Vagina (tissue), 2 donors: ENCODE measurements around the gene CACNA1C. TPM values are rescaled to one million over a fixed set of nuclear protein-coding genes. Genes with fewer than 3 reads are reported as not detected.

ENCODE experiments used
- DNase-seq, 2 donors: peaks; one replicate each; pipeline ENCODE4 v3.0.0-alpha.2; 2017; ENCODE audit errors: extremely low spot score in 2 of 2
- H3K27ac ChIP-seq: fragments of 200-600 bp; sonication (generic); one replicate; pipeline ENCODE4 v1.5.1; 2019
- H3K27me3 ChIP-seq: fragments of 200-600 bp; sonication (generic); one replicate; pipeline ENCODE4 v1.5.1; 2019
- H3K36me3 ChIP-seq, 2 donors: fragments of 200-600 bp; sonication (generic); one replicate each; pipeline ENCODE4 v1.5.1; 2017 to 2019
- H3K4me1 ChIP-seq: fragments of 200-600 bp; sonication (generic); one replicate; pipeline ENCODE4 v1.5.1; 2019
- H3K4me3 ChIP-seq, 2 donors: fragments of 200-600 bp; sonication (generic); 1 replicate in 1 of 2; 2 replicates in 1 of 2; pipeline ENCODE4 v1.5.1; 2016 to 2019
- H3K9me3 ChIP-seq: fragments of 200-600 bp; sonication (generic); one replicate; pipeline ENCODE4 v1.5.1; 2019
- POLR2A ChIP-seq, 2 donors: fragments of 450-650 bp; IDR thresholded peaks; one replicate each; pipeline ENCODE4 v1.6.1; 2017; ENCODE audit warnings: antibody characterized with exemption in 2 of 2, mild to moderate bottlenecking in 2 of 2, moderate library complexity in 2 of 2
- POLR2AphosphoS5 ChIP-seq, 2 donors: sonication (generic); formaldehyde crosslinking; IDR thresholded peaks; one replicate each; pipeline ENCODE4 v1.9.0; 2017; ENCODE audit warnings: antibody characterized with exemption in 2 of 2, mild to moderate bottlenecking in 2 of 2, low read depth in 1 of 2; ENCODE audit not compliant: insufficient read depth in 1 of 2
- intact Hi-C: fragments of 100-400 bp; cut with DNase I; formaldehyde crosslinking; loops from one replicate; pipeline ENCODE4 v1.15.1; 2023
- total RNA-seq: library from RNA; depleted of rRNA; stranded (reverse); fragments of >200 nt; gene quantifications from one replicate; pipeline ENCODE4 v1.2.3, GENCODE V29; 2016
- TF ChIP-seq, protein P1 (sequence below), 3 experiments: fragments of 450-650 bp in 2 of 3; fragments of 200-600 bp in 1 of 3; sonication (generic) in 1 of 3; IDR thresholded peaks; one replicate each; pipeline ENCODE4 v1.5.1; 2017 to 2019; ENCODE audit warnings: antibody characterized with exemption in 3 of 3, mild to moderate bottlenecking in 2 of 3, moderate library complexity in 2 of 3

Gene CACNA1C
- total RNA-seq, 1 donor from 2014 or later = 9.8 TPM

DNA sequence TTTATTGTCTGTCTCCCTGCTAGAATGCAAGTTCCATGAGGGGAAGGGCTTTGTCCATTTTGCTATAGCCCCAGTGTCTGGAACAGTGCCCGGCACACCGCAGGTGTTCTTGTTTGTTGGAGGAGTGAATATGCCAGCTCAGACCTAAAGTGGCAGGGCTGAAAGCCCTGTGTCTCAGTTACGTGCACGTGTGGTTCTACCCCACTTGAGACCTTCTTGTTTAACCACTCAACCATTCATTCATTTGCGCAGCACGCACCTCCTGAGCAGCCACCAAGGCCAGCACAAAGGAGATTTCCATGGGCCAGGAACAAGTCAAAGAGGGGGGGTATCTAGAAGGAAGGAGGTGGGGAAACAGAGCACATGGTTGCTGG is 404.0 kb downstream of the CACNA1C start:
- Histone ChIP-seq H3K4me3 (no peak overlapping the region), H3K36me3 (no peaks in the 10 kb centered on the region)
- no peak for DNase-seq

DNA sequence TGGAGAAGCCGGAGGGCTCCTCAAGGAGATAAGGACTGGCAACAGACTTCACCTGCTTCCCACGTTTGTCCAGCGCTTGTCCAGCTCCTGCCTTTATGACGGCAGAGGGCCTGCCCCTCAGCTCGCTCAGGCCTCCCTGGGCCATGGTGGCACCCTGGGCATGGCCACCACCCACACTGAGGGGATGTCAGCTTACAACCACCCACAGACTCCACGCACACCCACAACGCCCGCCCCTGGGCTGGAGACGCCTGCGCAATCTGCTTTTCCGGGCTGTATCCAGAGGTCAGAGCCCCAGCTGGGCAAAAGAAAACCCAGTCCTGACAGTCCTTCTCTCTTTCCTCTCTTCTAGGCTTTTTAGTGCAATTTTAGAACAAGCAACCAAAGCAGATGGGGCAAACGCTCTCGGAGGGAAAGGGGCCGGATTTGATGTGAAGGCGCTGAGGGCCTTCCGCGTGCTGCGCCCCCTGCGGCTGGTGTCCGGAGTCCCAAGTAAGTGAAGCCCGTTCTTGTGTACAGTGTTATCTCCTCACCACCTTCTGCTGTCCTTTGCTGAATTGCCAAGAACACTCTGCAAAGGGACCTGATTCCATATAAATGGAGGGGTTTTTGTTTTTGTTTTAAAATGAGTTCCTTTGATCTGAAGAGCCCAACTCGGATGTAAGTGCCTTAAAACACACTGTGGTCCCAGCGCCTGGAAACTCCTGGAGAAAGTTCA is 404.6 kb downstream of the CACNA1C start:
- Histone ChIP-seq H3K9me3 (no peaks in the 10 kb centered on the region), H3K4me3 (no peak overlapping the region), H3K27me3 (no peaks in the 10 kb centered on the region), H3K36me3 (no peaks in the 10 kb centered on the region), H3K27ac (no peak overlapping the region), H3K4me1 (no peaks in the 10 kb centered on the region)
- DNase-seq = no peak
- TF ChIP-seq POLR2AphosphoS5 (IDR thresholded peaks at IDR 0.05; ENCODE audit: insufficient read depth in 1 of 2, low read depth in 1 of 2) (no peak), POLR2A (IDR thresholded peaks at IDR 0.05) (no peak)
- TF ChIP-seq, protein P1, sequence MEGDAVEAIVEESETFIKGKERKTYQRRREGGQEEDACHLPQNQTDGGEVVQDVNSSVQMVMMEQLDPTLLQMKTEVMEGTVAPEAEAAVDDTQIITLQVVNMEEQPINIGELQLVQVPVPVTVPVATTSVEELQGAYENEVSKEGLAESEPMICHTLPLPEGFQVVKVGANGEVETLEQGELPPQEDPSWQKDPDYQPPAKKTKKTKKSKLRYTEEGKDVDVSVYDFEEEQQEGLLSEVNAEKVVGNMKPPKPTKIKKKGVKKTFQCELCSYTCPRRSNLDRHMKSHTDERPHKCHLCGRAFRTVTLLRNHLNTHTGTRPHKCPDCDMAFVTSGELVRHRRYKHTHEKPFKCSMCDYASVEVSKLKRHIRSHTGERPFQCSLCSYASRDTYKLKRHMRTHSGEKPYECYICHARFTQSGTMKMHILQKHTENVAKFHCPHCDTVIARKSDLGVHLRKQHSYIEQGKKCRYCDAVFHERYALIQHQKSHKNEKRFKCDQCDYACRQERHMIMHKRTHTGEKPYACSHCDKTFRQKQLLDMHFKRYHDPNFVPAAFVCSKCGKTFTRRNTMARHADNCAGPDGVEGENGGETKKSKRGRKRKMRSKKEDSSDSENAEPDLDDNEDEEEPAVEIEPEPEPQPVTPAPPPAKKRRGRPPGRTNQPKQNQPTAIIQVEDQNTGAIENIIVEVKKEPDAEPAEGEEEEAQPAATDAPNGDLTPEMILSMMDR (IDR thresholded peaks at IDR 0.05) = no peak
- intact Hi-C loops = no loop called here

More for the DNA sequence above, 404.0 kb downstream of the CACNA1C start:
- TF ChIP-seq, protein P1 (IDR thresholded peaks at IDR 0.05) = no peak
- no peak for TF ChIP-seq POLR2A (IDR thresholded peaks at IDR 0.05)
- no peak for TF ChIP-seq POLR2AphosphoS5 (IDR thresholded peaks at IDR 0.05; ENCODE audit: insufficient read depth in 1 of 2, low read depth in 1 of 2)
- Histone ChIP-seq H3K4me1 (no peaks in the 10 kb centered on the region), H3K27ac (no peak overlapping the region), H3K27me3 (no peaks in the 10 kb centered on the region), H3K9me3 (no peaks in the 10 kb centered on the region)
- intact Hi-C loops = no loop called here

DNA sequence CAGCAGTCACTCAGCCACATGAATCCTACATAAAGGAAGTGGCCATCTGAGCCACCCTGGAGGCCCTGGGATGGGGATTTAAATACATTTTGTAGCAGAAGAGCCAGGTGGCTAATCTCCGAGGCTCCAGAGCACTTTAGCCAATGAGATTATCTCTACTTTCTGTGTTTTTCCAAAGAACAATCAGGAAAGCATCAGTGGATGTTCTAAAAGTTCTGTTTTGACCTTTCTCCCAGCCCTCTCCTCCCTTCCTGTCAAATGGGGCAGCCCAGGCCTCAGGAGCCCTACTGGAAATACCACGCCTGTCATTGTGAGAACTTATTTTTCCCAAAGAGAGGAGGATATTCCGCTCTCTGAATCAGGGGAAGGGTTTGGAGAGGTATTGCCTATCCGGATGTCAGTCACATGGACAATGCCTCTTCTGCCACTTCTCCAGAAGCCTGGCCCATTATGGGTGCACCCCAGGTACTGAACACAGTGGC is 405.2 kb downstream of the CACNA1C start:
- intact Hi-C loops = no loop called here
- Histone ChIP-seq H3K9me3 (no peaks in the 10 kb centered on the region), H3K27ac (no peak overlapping the region), H3K4me3 (no peak overlapping the region), H3K27me3 (no peaks in the 10 kb centered on the region), H3K4me1 (no peaks in the 10 kb centered on the region), H3K36me3 (no peaks in the 10 kb centered on the region)
- DNase-seq = no peak
- no peak for TF ChIP-seq POLR2A (IDR thresholded peaks at IDR 0.05)
- no peak for TF ChIP-seq POLR2AphosphoS5 (IDR thresholded peaks at IDR 0.05; ENCODE audit: insufficient read depth in 1 of 2, low read depth in 1 of 2)
- TF ChIP-seq, protein P1 (IDR thresholded peaks at IDR 0.05) = no peak

DNA sequence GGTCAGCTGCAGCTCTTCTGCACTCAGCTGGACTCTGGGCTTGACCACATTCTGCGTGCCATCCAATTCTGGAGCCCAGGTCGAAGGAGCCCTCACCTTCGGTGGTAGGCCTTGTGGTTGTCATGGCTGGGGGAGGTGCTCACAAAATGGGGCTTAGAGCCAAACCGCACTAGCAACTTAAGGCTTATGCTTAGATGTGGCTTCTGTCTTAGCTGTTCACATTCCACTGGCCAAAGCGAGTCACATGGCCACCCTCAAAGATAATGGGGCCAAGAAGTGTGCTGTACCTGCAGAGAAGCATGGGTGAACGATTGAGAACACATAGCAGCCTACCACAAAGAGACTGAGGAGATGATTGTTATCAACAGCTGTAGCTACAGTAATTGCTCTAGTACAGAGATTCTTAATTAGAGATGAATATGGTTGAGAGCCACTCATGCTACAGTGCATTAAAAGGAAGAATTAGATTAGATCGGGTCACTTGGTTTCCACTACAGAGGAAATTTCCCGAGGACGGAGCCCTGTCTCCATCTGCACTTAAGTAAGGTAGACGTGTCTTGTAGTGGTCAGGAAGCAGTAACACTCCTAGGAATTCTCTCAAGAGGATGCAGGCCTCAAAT is 407.4 kb downstream of the CACNA1C start:
- intact Hi-C loops = no loop called here
- no peaks in the 10 kb centered on the region for H3K36me3 ChIP-seq
- no peak for DNase-seq

More for the DNA sequence above, 407.4 kb downstream of the CACNA1C start:
- Histone ChIP-seq H3K27me3 (no peaks in the 10 kb centered on the region), H3K4me3 (no peak overlapping the region), H3K27ac (no peak overlapping the region), H3K4me1 (no peaks in the 10 kb centered on the region), H3K9me3 (no peaks in the 10 kb centered on the region)
- TF ChIP-seq, protein P1 (IDR thresholded peaks at IDR 0.05) = no peak
- TF ChIP-seq POLR2AphosphoS5 (IDR thresholded peaks at IDR 0.05; ENCODE audit: insufficient read depth in 1 of 2, low read depth in 1 of 2) (no peak), POLR2A (IDR thresholded peaks at IDR 0.05) (no peak)
